HepG2 (cell line): ENCODE measurements around the gene DPH1. TPM values are rescaled to one million over a fixed set of nuclear protein-coding genes. Genes with fewer than 3 reads are reported as not detected.

Experiments
- BCL3 ChIP-seq: sonication (generic); formaldehyde crosslinking; IDR thresholded peaks from 2 replicates; pipeline ENCODE4 v1.5.1; 2020; ENCODE audit warnings: mild to moderate bottlenecking, missing genetic modification reagents, moderate library complexity
- GATAD2A ChIP-seq: IDR thresholded peaks from 2 replicates; pipeline ENCODE4 v1.6.1; 2016
- HNRNPUL1 ChIP-seq: fragments of 200-400 bp; formaldehyde crosslinking; IDR thresholded peaks from 2 replicates; pipeline ENCODE4 v1.6.1; 2017; ENCODE audit warnings: low read depth, mild to moderate bottlenecking, low read length, moderate library complexity
- HOXA9 ChIP-seq: sonication (generic); formaldehyde crosslinking; IDR thresholded peaks from 2 replicates; pipeline ENCODE4 v1.8.1; 2022; ENCODE audit warnings: missing genetic modification reagents, mild to moderate bottlenecking, moderate library complexity, borderline replicate concordance
- IKZF4 ChIP-seq: sonication (generic); formaldehyde crosslinking; IDR thresholded peaks from 2 replicates; pipeline ENCODE4 v1.5.1; 2020; ENCODE audit warnings: borderline replicate concordance, mild to moderate bottlenecking, low read depth, missing genetic modification reagents; ENCODE audit errors: not compliant biosample characterization
- RERE ChIP-seq: IDR thresholded peaks from 2 replicates; pipeline ENCODE4 v1.6.1; 2016; ENCODE audit warnings: low read depth, missing genetic modification reagents, missing compliant biosample characterization
- SNRNP70 ChIP-seq: fragments of 200-400 bp; formaldehyde crosslinking; IDR thresholded peaks from 2 replicates; pipeline ENCODE4 v1.6.1; 2017; ENCODE audit warnings: mild to moderate bottlenecking, low read depth, low read length, moderate library complexity
- SP5 ChIP-seq: IDR thresholded peaks from 2 replicates; pipeline ENCODE4 v1.6.1; 2016; ENCODE audit warnings: low read depth, borderline replicate concordance
- TCF12 ChIP-seq, 2 experiments: fragments of 450-650 bp in 1 of 2; sonication (generic) in 1 of 2; formaldehyde crosslinking in 1 of 2; IDR thresholded peaks; 2 replicates each; pipeline versions ENCODE4 v1.6.1 to v1.8.0; 2017 to 2022; ENCODE audit warnings: antibody characterized with exemption in 1 of 2, mild to moderate bottlenecking in 1 of 2, missing genetic modification reagents in 1 of 2, moderate library complexity in 1 of 2
- TOPORS ChIP-seq: sonication (generic); formaldehyde crosslinking; IDR thresholded peaks from 2 replicates; pipeline ENCODE4 v1.8.0; 2023; ENCODE audit warnings: mild to moderate bottlenecking, missing genetic modification reagents
- ZBTB38 ChIP-seq: sonication (generic); formaldehyde crosslinking; IDR thresholded peaks from 2 replicates; pipeline ENCODE4 v1.5.1; 2020; ENCODE audit warnings: mild to moderate bottlenecking, missing genetic modification reagents
- ZNF512 ChIP-seq: sonication (generic); formaldehyde crosslinking; IDR thresholded peaks from 2 replicates; pipeline ENCODE4 v1.4.0; 2020; ENCODE audit warnings: mild to moderate bottlenecking, missing genetic modification reagents
- ZNF572 ChIP-seq: sonication (generic); formaldehyde crosslinking; IDR thresholded peaks from 2 replicates; pipeline ENCODE4 v1.5.1; 2020; ENCODE audit warnings: mild to moderate bottlenecking, missing genetic modification reagents
- ZNF580 ChIP-seq: IDR thresholded peaks from 2 replicates; pipeline ENCODE4 v1.6.1; 2016; ENCODE audit warnings: low read depth, borderline replicate concordance
- ZNF784 ChIP-seq: sonication (generic); formaldehyde crosslinking; IDR thresholded peaks from 2 replicates; pipeline ENCODE4 v1.5.1; 2020; ENCODE audit warnings: missing genetic modification reagents, mild to moderate bottlenecking, borderline replicate concordance
- ZUFSP ChIP-seq: sonication (generic); formaldehyde crosslinking; IDR thresholded peaks from 2 replicates; pipeline ENCODE4 v1.9.0; 2021; ENCODE audit warnings: missing genetic modification reagents, mild to moderate bottlenecking, borderline replicate concordance
- polyA plus RNA-seq, 8 experiments: library from polyadenylated mRNA; depleted of rRNA in 3 of 8; stranded (reverse) in 7 of 8; unstranded in 1 of 8; fragments of >200 nt; fragmentation: Illumina TruSeq in 4 of 8; extraction: Trizol in 4 of 8; gene quantifications; 2 replicates each; pipeline versions ENCODE4 v1.2.1 to v1.2.3, GENCODE V29; 2011 to 2016; ENCODE audit warnings: low read depth in 4 of 8, missing spikeins in 1 of 8, mixed read lengths in 1 of 8; ENCODE audit not compliant: insufficient read depth in 1 of 8
- total RNA-seq, 5 experiments: library from RNA; depleted of rRNA; stranded (reverse); fragments of >200 nt; fragmentation: Illumina TruSeq; extraction: Trizol; gene quantifications; 2 replicates each; pipeline ENCODE4 v1.2.3, GENCODE V29; 2016; ENCODE audit warnings: low read depth in 1 of 5

Gene DPH1
- total and polyA plus RNA-seq, 2 of the 13 experiments (the other 11 are each of a cell fraction or from before 2014, with no cell fraction given), result 25.3 to 42.8 TPM

- TF ChIP-seq ZUFSP (CRISPR knock-in tag), result no peak
- peak; percentile 77; the same call in 1 of the 2 replicates for TF ChIP-seq TOPORS (CRISPR knock-in tag)
- peak; percentile 75 for TF ChIP-seq HNRNPUL1
- no peak for TF ChIP-seq ZNF512 (CRISPR knock-in tag)
- no peak for TF ChIP-seq ZNF784 (CRISPR knock-in tag)
- no peak for TF ChIP-seq GATAD2A
- TF ChIP-seq SNRNP70, result no peak
- peak; percentile 75 for TF ChIP-seq SP5 (CRISPR knock-in tag)
- TF ChIP-seq HOXA9 (CRISPR knock-in tag), result no peak
- no peak for TF ChIP-seq ZNF580
- TF ChIP-seq ZNF572 (CRISPR knock-in tag), result no peak
- TF ChIP-seq BCL3 (CRISPR knock-in tag), result no peak; the same call in 1 of the 2 replicates
- no peak; the same call in 1 of the 2 replicates for TF ChIP-seq ZBTB38
- TF ChIP-seq RERE (CRISPR knock-in tag), result peak; percentile 46; the same call in 1 of the 2 replicates
- TF ChIP-seq TCF12 (IDR thresholded peaks at IDR 0.05), result no peak
- no peak for TF ChIP-seq TCF12 (CRISPR knock-in tag; IDR thresholded peaks at IDR 0.05)
- TF ChIP-seq IKZF4 (CRISPR knock-in tag), result no peak
Measured at GRCh38 chr17:1997927-1998742, 31.8 kb upstream of the DPH1 start (continued).
